Measurements from ENCODE around the gene ASTN2.

ASTN2 gene

GRCh38 chr9:116592970-116593369 is 821.9 kb downstream of the ASTN2 start:
- no peak for DNase-seq (ENCODE audit: low read depth)
- H3K4me3 ChIP-seq (ENCODE audit: low read length), result no peak overlapping the region
- no peak for TF ChIP-seq CTCF (conservative IDR thresholded peaks at IDR 0.05; ENCODE audit: low read depth, low read length)

GRCh38 chr9:116589392-116590354 is 825.2 kb downstream of the ASTN2 start:
- no peak for DNase-seq (ENCODE audit: low read depth)
- no peak overlapping the region for H3K4me3 ChIP-seq (ENCODE audit: low read length)
- TF ChIP-seq CTCF (conservative IDR thresholded peaks at IDR 0.05; ENCODE audit: low read depth, low read length), result peak; percentile 69

GRCh38 chr9:116587919-116588318 is 826.9 kb downstream of the ASTN2 start:
- TF ChIP-seq CTCF (conservative IDR thresholded peaks at IDR 0.05; ENCODE audit: low read depth, low read length), result no peak

GRCh38 chr9:116585896-116586295 is 829.0 kb downstream of the ASTN2 start:
- no peak overlapping the region for H3K4me3 ChIP-seq (ENCODE audit: low read length)
- TF ChIP-seq CTCF (conservative IDR thresholded peaks at IDR 0.05; ENCODE audit: low read depth, low read length), result no peak
- DNase-seq (ENCODE audit: low read depth), result no peak

More at GRCh38 chr9:116587919-116588318, 826.9 kb downstream of the ASTN2 start:
- no peak for DNase-seq (ENCODE audit: low read depth)
- H3K4me3 ChIP-seq (ENCODE audit: low read length), result no peak overlapping the region

- no peak overlapping the region for H3K4me3 ChIP-seq (ENCODE audit: low read length)
- DNase-seq (ENCODE audit: low read depth), result no peak
- TF ChIP-seq CTCF (conservative IDR thresholded peaks at IDR 0.05; ENCODE audit: low read depth, low read length), result no peak
Observed at GRCh38 chr9:116585204-116585603, 829.7 kb downstream of the ASTN2 start.

- no peak for TF ChIP-seq CTCF (conservative IDR thresholded peaks at IDR 0.05; ENCODE audit: low read depth, low read length)
- H3K4me3 ChIP-seq (ENCODE audit: low read length), result no peak overlapping the region
- DNase-seq (ENCODE audit: low read depth), result no peak
Observed at GRCh38 chr9:116580853-116581252, 834.0 kb downstream of the ASTN2 start.

- no peak for TF ChIP-seq CTCF (conservative IDR thresholded peaks at IDR 0.05; ENCODE audit: low read depth, low read length)
- no peak for DNase-seq (ENCODE audit: low read depth)
- no peak overlapping the region for H3K4me3 ChIP-seq (ENCODE audit: low read length)
Observed at GRCh38 chr9:116576386-116576785, 838.5 kb downstream of the ASTN2 start.

Measured in retinal pigment epithelial cell (primary cell).